GM19372 (cell line): Measurements from ENCODE around the gene KIF6.
A peak's percentile ranks its signal among the peaks of the same experiment; 100 is the strongest.
"Not testable (repeated sequence)": the region's sequence is repeated elsewhere in the genome, so short reads cannot be mapped to it uniquely, and the experiment has no call there.

ENCODE experiments used
- ATAC-seq: cut with Tn5 transposase; IDR thresholded peaks from one replicate; pipeline ENCODE4 v1.9.1; 2021; ENCODE audit warnings: mild to moderate bottlenecking, low read depth, moderate library complexity; ENCODE audit not compliant: unreplicated experiment

Gene KIF6

GRCh38 chr6:39724787-39725631 is at the start of gene KIF6:
KIF6 (minus strand) TSS chr6:39725408; CDS start chr6:39725310, 98 bp downstream.
- peak; percentile 97 for ATAC-seq

- ATAC-seq: no peak
Observed at GRCh38 chr6:39773782-39774181, 48.6 kb upstream of the KIF6 start.

DNA sequence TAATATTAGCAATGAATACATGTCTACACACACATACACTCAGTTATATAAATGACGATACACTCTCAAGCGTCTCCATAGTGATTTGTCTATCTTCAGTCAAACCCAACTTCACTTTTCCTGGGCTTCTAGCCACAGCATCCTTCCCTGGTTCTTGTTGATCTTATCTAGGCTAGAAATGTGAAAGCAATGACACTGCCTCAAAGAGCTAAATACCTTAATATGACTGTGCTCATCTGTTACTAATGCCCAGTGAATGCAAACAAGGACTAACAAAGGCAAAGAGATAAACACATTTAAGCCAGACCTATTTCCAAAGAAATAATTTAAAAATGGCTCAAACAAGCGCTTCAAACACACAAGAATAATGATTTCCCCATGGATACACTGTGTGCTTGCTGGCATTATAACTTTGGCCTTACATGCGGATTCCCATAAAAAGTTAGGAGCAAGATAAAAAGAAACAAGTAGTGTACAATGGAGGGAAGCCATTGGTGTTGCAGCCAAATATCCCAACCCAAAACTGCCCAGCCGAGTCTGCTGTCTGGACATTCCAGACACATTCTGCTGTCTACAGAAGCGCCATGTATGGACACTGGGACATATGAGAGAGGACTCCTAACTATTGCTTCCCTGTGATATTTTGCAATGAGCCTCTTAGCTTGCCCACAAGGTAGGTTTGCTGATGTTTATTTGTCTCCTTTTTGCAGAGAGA is 47.5 kb upstream of the KIF6 start:
- no peak for ATAC-seq

DNA sequence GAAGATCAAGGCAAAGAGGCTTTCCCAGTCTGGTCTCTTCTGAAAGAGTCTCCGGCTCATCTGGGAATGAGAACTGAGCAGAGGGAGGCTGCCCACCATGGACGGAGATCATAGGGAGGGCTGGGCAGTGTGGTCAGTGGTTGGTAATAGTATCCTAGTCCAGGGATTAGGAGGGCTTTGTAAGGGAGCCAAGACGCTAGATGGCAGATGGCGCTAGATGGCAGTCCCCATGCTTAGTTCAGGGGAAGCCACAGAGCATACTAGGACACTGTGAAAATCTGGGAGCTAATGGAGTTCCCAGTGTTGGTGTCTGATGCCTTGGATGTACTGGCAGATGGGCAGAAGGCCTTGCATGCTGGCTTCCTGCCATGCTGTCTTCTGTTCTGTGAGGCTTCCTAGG is 45.2 kb upstream of the KIF6 start:
- ATAC-seq: no peak

DNA sequence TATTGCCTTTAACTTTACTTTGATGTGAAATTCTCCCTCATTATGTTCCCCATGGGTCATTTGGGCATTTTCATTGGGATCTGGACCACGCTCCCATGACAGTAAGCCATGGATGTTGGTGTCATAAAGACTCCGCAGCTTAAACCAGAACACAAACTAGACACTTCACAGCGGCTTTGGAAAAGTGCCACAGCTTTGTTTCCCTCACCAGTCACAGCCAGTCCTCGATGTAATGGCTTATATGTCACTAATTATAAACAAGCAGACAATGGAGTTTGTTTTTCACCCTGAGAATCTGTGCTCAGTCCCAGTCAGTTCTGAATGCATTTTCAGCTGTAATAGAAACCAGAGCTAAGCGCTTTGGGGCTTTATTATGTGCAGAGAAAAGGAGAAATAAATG is 43.8 kb upstream of the KIF6 start:
- no peak for ATAC-seq

GRCh38 chr6:39765508-39766065 is 40.4 kb upstream of the KIF6 start:
- ATAC-seq: no peak

- no peak for ATAC-seq
Observed at GRCh38 chr6:39760226-39760952, 35.2 kb upstream of the KIF6 start.

DNA sequence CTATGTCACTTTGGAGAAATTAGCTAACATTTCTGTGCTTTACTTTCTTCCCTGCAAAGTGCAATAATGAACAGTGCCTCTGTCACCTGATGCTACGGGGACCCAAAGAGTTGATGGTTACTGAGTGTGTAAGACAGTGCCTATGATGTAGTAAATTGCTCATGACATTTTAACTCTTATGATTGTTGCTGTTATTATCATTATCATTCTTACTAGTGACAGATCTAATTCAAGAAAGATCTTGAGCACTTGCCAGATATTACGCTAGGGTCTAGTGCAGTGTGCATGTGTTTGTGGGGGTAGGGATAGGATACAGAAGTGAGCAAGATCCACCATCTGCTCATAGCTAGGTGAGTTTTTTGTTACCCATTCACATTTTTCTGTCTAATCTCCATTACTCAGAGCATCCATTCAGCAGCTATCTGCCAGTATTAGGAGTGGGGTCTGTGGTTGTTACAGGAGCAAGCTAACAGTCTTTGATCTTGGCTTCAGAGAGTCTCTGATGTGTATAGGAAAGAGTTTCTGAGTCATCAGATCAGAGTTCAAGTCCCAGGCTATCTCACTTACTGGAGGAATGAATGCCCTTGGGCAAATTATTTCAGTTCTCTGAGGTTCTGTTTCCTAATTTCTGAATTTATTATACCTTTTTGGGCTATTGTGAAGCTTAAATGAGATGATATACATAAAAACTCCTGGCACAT is 33.8 kb upstream of the KIF6 start:
- ATAC-seq: no peak

- no peak for ATAC-seq
Observed at GRCh38 chr6:39756582-39756981, 31.4 kb upstream of the KIF6 start.

DNA sequence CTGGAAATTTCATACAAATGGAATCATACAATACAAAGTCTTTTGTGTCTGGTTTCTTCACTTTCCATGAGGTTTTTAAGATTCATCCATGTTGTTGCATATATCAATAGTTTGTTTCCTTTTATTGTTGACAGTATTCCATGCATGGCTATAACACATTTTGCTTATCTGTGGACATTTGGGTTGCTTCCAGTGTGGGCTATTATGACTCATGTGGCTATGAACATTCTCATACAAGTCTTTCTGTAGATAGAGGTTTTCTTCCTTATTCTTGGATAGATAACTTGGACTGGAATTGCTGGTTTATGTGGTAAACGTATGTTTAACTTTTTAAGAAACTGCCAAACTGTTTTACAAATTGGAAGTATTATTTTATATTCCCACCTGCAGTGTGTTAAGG is 30.0 kb upstream of the KIF6 start:
- no peak for ATAC-seq

DNA sequence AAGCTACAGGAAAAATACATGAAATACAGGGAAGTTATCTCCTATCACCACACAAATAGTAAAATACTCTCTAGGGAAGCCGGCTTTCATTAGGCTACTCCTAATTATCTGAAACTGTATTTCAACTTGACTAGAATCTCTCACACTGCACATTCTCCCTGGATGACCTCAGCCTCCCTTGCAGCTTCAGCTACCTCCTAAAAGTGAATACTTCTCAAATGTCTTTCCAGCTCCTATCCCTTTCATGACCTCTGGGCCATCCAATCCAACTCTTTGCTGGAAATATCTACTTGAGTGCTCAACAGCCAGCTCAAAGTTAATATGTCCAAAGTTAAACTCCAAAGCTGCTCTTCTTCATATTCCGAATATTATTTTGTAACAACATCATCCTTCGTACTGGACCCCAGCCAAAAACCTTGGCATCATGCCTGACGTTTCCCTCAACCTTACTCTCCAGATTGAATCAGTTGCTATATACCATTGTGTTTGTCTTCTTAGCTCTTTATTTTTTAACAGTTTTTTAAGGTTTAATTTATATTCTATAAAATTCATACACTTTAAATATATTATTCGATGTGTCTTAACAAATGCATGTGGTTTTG is 29.4 kb upstream of the KIF6 start:
- no peak for ATAC-seq

DNA sequence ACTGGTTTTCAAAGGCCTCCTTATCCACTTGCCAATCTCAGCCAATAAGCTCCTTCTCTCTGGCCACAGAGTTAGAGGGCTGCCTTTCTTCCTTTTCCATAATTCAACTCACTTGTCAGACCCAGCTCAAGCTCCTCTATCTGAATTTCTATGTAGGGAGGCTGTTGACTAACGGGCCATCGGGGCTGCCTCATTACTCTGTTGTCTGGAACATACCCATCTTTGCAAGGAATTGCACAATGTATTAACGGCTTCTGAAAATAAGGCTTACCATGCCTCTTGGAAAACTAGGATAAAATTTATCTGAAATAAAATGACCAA is 28.5 kb upstream of the KIF6 start:
- no peak for ATAC-seq

GRCh38 chr6:39752835-39753724 is 27.9 kb upstream of the KIF6 start:
- no peak for ATAC-seq

DNA sequence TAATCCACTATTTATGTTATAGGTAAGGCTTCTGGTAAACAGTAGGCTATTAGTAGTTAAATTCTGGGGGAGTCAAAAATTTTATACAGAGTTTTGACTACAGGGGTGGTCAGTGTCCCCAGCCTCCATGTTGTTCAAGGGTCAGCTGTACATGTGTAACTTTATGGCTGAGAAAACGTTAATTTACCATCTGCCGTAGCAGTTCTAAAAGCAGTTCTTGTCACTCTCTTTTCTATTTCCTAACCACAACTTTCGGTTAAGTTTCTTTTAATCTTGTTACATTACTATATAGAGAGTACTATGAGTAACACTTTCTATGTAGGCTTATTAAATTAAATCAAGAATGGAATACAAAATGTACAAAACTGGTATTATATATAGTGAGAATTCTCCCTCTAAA is 21.6 kb upstream of the KIF6 start:
- ATAC-seq: no peak

- no peak for ATAC-seq
Observed at GRCh38 chr6:39733704-39734103, 8.5 kb upstream of the KIF6 start.

DNA sequence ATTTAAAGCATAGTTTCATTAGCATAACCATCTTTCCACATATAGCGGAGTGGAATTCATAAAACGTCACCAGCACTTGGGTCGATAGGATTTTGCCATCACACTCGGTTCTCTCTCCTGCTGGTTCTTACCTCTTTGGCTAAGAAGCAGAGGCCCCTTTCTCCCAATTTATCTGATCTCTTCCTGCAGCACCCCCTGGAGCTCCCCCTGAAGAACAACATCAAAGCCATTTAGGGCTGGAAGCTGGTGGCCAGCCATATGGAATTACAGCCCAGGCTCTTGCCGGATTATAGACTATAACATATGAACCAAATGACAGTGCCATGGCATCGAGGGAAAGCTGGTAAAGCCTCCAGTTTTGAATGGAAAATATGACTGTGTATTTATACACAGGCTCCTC is 6.4 kb upstream of the KIF6 start:
- no peak for ATAC-seq

DNA sequence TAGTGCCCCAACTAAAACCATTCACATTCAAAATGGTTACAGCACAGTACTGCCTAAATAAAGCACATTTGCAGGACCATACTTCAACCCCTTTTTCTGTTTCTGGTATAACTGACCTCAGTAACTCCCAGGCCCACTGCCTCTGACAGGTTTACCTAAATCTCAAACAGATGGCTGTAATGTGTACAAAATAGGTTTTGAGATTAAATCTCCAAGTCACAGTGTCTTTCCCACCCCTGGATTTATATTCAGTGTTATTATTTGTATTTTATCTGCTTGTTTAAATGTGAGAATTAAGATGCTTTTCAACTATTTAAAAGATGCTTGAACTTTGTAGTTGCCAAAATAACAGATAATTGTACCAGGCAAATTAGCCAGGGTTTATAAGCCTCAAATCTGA is 4.7 kb upstream of the KIF6 start:
- no peak for ATAC-seq

- no peak for ATAC-seq
Observed at GRCh38 chr6:39725632-39725997, 407 bp upstream of the KIF6 start.

DNA sequence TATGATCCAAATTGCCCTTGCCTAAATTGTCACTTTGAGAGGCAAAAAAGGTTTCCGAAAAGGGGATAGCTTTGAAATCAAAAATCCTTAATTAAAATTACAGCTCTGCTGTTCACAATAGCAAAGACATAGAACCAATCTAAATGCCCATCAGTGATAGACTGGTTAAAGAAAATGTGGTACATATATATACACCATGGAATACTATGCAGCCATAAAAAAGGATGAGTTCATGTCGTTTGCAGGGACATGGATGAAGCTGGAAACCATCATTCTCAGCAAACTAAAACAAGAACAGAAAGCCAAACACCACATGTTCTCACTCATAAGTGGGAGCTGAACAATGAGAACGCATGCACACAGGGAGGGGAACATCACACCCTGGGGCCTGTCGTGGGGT is 1.9 kb downstream of the KIF6 start:
- ATAC-seq: not testable (repeated sequence)
